Renal cortex interstitium (tissue), 11 donors: ENCODE data around the gene WIPF1. TPM values are rescaled to one million over a fixed set of nuclear protein-coding genes. Genes with fewer than 3 reads are reported as not detected.

Experiments used
- DNase-seq, 11 donors: peaks; one replicate each; pipeline ENCODE4 v3.0.0-alpha.2; 2013; ENCODE audit warnings: low read depth in 9 of 11, low spot score in 4 of 11; ENCODE audit errors: extremely low read depth in 1 of 11
- polyA plus RNA-seq, 3 donors: library from polyadenylated mRNA; unstranded; fragments of 120-200 nt; gene quantifications; one replicate each; pipeline ENCODE4 v1.2.1, GENCODE V29; 2013; ENCODE audit not compliant: insufficient read length in 3 of 3

The WIPF1 gene
- polyA plus RNA-seq, 3 donors: 25.1 to 30.1 (median 25.3) TPM

GRCh38 chr2:174628528-174629169 is 31.0 kb upstream of the WIPF1 start:
- DNase-seq: no peak

- DNase-seq: no peak
These were observed 29.6 kb upstream of the WIPF1 start for GRCh38 chr2:174627216-174627615.

GRCh38 chr2:174624895-174625430 is 27.4 kb upstream of the WIPF1 start:
- no peak for DNase-seq

GRCh38 chr2:174623690-174624089 is 26.1 kb upstream of the WIPF1 start:
- DNase-seq: no peak

- no peak for DNase-seq
These were observed 25.6 kb upstream of the WIPF1 start for GRCh38 chr2:174623106-174623637.

- no peak for DNase-seq
These were observed 23.7 kb upstream of the WIPF1 start for GRCh38 chr2:174621323-174621722.

- DNase-seq: no peak
These were observed 20.6 kb upstream of the WIPF1 start for GRCh38 chr2:174618179-174618578.

GRCh38 chr2:174617718-174618117 is 20.1 kb upstream of the WIPF1 start:
- DNase-seq: no peak

- no peak for DNase-seq
These were observed 19.5 kb upstream of the WIPF1 start for GRCh38 chr2:174617120-174617519.

- no peak for DNase-seq
These were observed 18.4 kb upstream of the WIPF1 start for GRCh38 chr2:174615871-174616436.

- no peak for DNase-seq
These were observed 16.7 kb upstream of the WIPF1 start for GRCh38 chr2:174614261-174614660.

GRCh38 chr2:174613531-174613930 is 15.9 kb upstream of the WIPF1 start:
- DNase-seq: no peak

- DNase-seq: no peak
These were observed 15.4 kb upstream of the WIPF1 start for GRCh38 chr2:174612970-174613369.

- no peak for DNase-seq
These were observed 14.2 kb upstream of the WIPF1 start for GRCh38 chr2:174611854-174612253.

- DNase-seq: no peak
These were observed 13.4 kb upstream of the WIPF1 start for GRCh38 chr2:174611006-174611405.

- no peak for DNase-seq
These were observed 12.8 kb upstream of the WIPF1 start for GRCh38 chr2:174610243-174610995.

GRCh38 chr2:174609261-174609660 is 11.7 kb upstream of the WIPF1 start:
- no peak for DNase-seq

- DNase-seq: no peak
These were observed 11.2 kb upstream of the WIPF1 start for GRCh38 chr2:174608866-174609214.

GRCh38 chr2:174607989-174608865 is 10.6 kb upstream of the WIPF1 start:
- no peak for DNase-seq
